Fibroblast of lung (primary cell): ENCODE results near the gene TRPV2. TPM values are rescaled to one million over a fixed set of nuclear protein-coding genes. Genes with fewer than 3 reads are reported as not detected.

Experiments used
- DNase-seq, 2 donors: peaks; one replicate each; pipeline versions ENCODE4 v3.0.0 to v3.0.0-alpha.2; 2010; ENCODE audit warnings: low read depth in 2 of 2
- H2AFZ ChIP-seq: 2 replicates; pipeline ENCODE4 v1.5.1; 2012; ENCODE audit warnings: low read length, control low read depth, inconsistent platforms
- H3K27ac ChIP-seq: 2 replicates; pipeline ENCODE4 v1.5.1; 2011; ENCODE audit warnings: low read length, control low read depth; ENCODE audit not compliant: insufficient read depth
- H3K27me3 ChIP-seq: 2 replicates; pipeline ENCODE4 v1.5.1; 2011; ENCODE audit warnings: mild to moderate bottlenecking, low read length; ENCODE audit not compliant: control insufficient read depth, insufficient read depth
- H3K36me3 ChIP-seq: 2 replicates; pipeline ENCODE4 v1.5.1; 2011; ENCODE audit warnings: low read length; ENCODE audit not compliant: control insufficient read depth, insufficient read depth
- H3K4me1 ChIP-seq: 2 replicates; pipeline ENCODE4 v1.5.1; 2011; ENCODE audit warnings: low read length; ENCODE audit not compliant: control insufficient read depth, insufficient read depth; ENCODE audit errors: extremely low read depth
- H3K4me2 ChIP-seq: 2 replicates; pipeline ENCODE4 v1.5.1; 2011; ENCODE audit warnings: low read length, control low read depth; ENCODE audit not compliant: insufficient read depth; ENCODE audit errors: extremely low read depth
- H3K4me3 ChIP-seq, 4 experiments: fragments of 200-600 bp in 1 of 4; sonication (generic) in 1 of 4; replicated peaks in 1 of 4; 2 replicates each; pipeline ENCODE4 v1.5.1; 2011 to 2016; ENCODE audit warnings: low read length in 4 of 4, low read depth in 3 of 4, mild to moderate bottlenecking in 3 of 4, control low read depth in 2 of 4, inconsistent platforms in 1 of 4, mixed read lengths in 1 of 4; ENCODE audit not compliant: insufficient read depth in 1 of 4; ENCODE audit errors: control extremely low read depth in 1 of 4
- H3K79me2 ChIP-seq: 2 replicates; pipeline ENCODE4 v1.5.1; 2012; ENCODE audit warnings: mild to moderate bottlenecking, low read length, inconsistent platforms; ENCODE audit not compliant: control insufficient read depth, insufficient read depth
- H3K9ac ChIP-seq: 2 replicates; pipeline ENCODE4 v1.5.1; 2011; ENCODE audit warnings: mild to moderate bottlenecking, low read length, control low read depth; ENCODE audit not compliant: insufficient read depth
- H3K9me3 ChIP-seq: 2 replicates; pipeline ENCODE4 v1.5.1; 2012; ENCODE audit warnings: low read depth, low read length; ENCODE audit not compliant: control insufficient read depth, insufficient read depth
- H4K20me1 ChIP-seq: 2 replicates; pipeline ENCODE4 v1.5.1; 2011; ENCODE audit warnings: low read length; ENCODE audit not compliant: control insufficient read depth, insufficient read depth; ENCODE audit errors: extremely low read depth
- EZH2 ChIP-seq: IDR thresholded peaks from 2 replicates; pipeline ENCODE4 v1.5.1; 2012; ENCODE audit warnings: low read length, control low read depth, mild to moderate bottlenecking; ENCODE audit errors: missing control alignments
- polyA plus RNA-seq, 2 donors: library from polyadenylated mRNA; depleted of rRNA in 1 of 2; stranded (reverse) in 1 of 2; unstranded in 1 of 2; fragments of >200 nt; gene quantifications; 2 replicates each; pipeline ENCODE4 v1.2.1, GENCODE V29; 2011 to 2012; ENCODE audit warnings: missing spikeins in 1 of 2
- total RNA-seq: library from RNA; depleted of rRNA; stranded (reverse); fragments of >200 nt; gene quantifications from 2 replicates; pipeline ENCODE4 v1.2.1, GENCODE V29; 2014
- TF ChIP-seq, protein P1 (sequence below), 2 donors: IDR thresholded peaks in 1 of 2; conservative IDR thresholded peaks in 1 of 2; 1 replicate in 1 of 2; 2 replicates in 1 of 2; pipeline ENCODE4 v1.5.1; 2011 to 2012; ENCODE audit warnings: low read length in 2 of 2, control low read depth in 1 of 2, inconsistent platforms in 1 of 2, low read depth in 1 of 2, mild to moderate bottlenecking in 1 of 2

The TRPV2 gene
- total and polyA plus RNA-seq, 2 donors (not counting 1 experiment from before 2014, with no cell fraction given) = 68.6 to 74.5 TPM

DNA sequence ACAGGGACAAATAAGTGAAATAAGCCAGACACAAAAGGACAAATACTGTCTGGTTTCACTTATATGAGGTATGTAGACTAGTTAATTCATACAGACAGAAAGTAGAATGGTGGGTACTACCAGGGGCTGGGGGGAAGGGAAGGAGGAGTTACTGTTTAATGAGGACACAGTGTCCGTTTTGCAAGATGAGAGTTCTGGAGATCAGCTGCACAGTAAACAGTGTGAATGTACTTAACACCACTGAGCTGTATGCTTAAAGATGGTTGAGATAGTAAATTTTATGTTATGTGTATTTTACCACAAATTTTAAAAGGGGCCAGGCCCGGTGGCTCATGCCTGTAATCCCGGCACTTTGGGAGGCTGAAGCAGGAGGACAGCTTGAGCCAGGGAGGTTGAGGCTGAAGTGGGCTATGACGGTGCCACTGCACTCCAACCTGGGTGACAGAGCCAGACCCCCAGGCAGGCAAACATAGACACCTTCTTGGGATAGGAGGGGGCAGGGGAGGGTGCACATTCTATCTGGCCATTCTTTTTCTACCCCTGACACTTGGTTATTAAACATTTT, 53.1 kb downstream of the TRPV2 start:
- no peak for TF ChIP-seq EZH2
- TF ChIP-seq, protein P1, sequence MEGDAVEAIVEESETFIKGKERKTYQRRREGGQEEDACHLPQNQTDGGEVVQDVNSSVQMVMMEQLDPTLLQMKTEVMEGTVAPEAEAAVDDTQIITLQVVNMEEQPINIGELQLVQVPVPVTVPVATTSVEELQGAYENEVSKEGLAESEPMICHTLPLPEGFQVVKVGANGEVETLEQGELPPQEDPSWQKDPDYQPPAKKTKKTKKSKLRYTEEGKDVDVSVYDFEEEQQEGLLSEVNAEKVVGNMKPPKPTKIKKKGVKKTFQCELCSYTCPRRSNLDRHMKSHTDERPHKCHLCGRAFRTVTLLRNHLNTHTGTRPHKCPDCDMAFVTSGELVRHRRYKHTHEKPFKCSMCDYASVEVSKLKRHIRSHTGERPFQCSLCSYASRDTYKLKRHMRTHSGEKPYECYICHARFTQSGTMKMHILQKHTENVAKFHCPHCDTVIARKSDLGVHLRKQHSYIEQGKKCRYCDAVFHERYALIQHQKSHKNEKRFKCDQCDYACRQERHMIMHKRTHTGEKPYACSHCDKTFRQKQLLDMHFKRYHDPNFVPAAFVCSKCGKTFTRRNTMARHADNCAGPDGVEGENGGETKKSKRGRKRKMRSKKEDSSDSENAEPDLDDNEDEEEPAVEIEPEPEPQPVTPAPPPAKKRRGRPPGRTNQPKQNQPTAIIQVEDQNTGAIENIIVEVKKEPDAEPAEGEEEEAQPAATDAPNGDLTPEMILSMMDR (conservative IDR thresholded peaks at IDR 0.05 in 1 of 2, IDR thresholded peaks at IDR 0.05 in 1 of 2; ENCODE audit: low read depth in 1 of 2, low read length in 2 of 2) = no peak
- Histone ChIP-seq H4K20me1 (no peaks in the 10 kb centered on the region), H3K4me3 (no peak overlapping the region), H3K4me1 (no peaks in the 10 kb centered on the region), H3K27me3 (no peaks in the 10 kb centered on the region), H3K79me2 (no peaks in the 10 kb centered on the region), H3K9me3 (no peaks in the 10 kb centered on the region), H3K36me3 (no peaks in the 10 kb centered on the region), H3K4me2 (no peak overlapping the region), H2AFZ (no peak overlapping the region), H3K27ac (no peak overlapping the region), H3K9ac (no peak overlapping the region)
- DNase-seq = no peak

DNA sequence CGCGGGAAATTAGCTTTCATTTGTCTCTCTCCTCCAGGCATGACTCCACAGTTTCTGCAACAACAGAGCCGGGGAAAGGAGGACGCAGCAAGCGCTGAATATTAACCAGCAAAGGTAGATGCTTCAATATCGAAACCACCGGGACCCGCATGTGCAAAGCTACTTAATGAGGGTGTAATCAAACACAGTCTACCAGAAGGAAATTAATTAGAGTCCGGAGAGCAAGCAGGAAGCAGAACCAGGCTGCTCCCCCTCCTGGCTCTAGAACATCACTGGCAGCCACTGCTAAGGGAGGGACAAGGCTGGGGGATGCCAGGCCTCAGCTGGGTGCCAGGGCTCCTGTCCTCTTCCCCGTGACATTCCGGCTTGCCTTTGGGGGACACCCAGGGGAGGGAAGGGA, 54.9 kb downstream of the TRPV2 start:
- H3K4me1 ChIP-seq = no peaks in the 10 kb centered on the region
- TF ChIP-seq, protein P1 (conservative IDR thresholded peaks at IDR 0.05 in 1 of 2, IDR thresholded peaks at IDR 0.05 in 1 of 2; ENCODE audit: low read depth in 1 of 2, low read length in 2 of 2) = no peak
- TF ChIP-seq EZH2 = no peak
- H3K4me3 ChIP-seq = no peak overlapping the region
- H3K27me3 ChIP-seq = no peaks in the 10 kb centered on the region
- H3K79me2 ChIP-seq = no peaks in the 10 kb centered on the region
- H4K20me1 ChIP-seq = no peaks in the 10 kb centered on the region
- no peak overlapping the region for H3K9ac ChIP-seq
- H3K36me3 ChIP-seq = no peaks in the 10 kb centered on the region
- no peak overlapping the region for H3K4me2 ChIP-seq
- no peak overlapping the region for H2AFZ ChIP-seq
- no peak overlapping the region for H3K27ac ChIP-seq
- no peak for DNase-seq
- H3K9me3 ChIP-seq = no peaks in the 10 kb centered on the region

DNA sequence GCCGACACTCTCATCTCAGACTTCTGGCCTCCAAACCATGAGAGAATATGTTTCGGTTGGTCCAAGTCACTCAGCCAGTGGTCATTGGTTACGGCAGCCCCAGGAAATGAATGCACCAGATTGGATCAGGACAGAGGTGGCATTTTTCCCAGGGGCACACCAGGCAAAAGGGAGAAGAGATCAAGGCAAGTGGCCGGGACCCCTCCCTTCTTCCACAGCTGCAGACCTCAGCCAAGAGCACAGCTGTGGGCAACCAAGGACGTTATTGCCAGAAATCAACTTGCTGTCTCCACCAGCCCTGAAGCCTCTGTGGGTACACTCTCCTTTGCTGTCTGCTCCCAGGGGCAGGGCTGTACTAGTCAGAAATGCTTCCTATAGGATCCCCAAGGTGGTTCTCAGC, 55.9 kb downstream of the TRPV2 start:
- Histone ChIP-seq H3K9ac (no peak overlapping the region), H3K27ac (no peak overlapping the region), H3K4me3 (no peak overlapping the region), H3K4me1 (no peaks in the 10 kb centered on the region), H3K4me2 (no peak overlapping the region), H3K9me3 (no peaks in the 10 kb centered on the region), H3K27me3 (no peaks in the 10 kb centered on the region), H3K36me3 (no peaks in the 10 kb centered on the region), H2AFZ (no peak overlapping the region), H4K20me1 (no peaks in the 10 kb centered on the region), H3K79me2 (no peaks in the 10 kb centered on the region)
- DNase-seq = no peak
- TF ChIP-seq, protein P1 (conservative IDR thresholded peaks at IDR 0.05 in 1 of 2, IDR thresholded peaks at IDR 0.05 in 1 of 2; ENCODE audit: low read depth in 1 of 2, low read length in 2 of 2) = no peak
- no peak for TF ChIP-seq EZH2
